ENCODE measurements around the gene ZNF277.

Gene ZNF277

GRCh38 chr7:112206238-112206990 is at the start of gene ZNF277, which contains the start of gene DOCK4:
ZNF277 (plus strand) TSS chr7:112206695; CDS start chr7:112206717, 22 bp downstream.
DOCK4 (minus strand) TSS chr7:112206399; CDS start chr7:112206138, 261 bp downstream.
- DNase-seq = peak; percentile 99

GRCh38 chr7:112157072-112157471 is 49.4 kb upstream of the ZNF277 start:
- no peak for DNase-seq

- no peak for DNase-seq
Measured at GRCh38 chr7:112159351-112159750, 47.1 kb upstream of the ZNF277 start.

GRCh38 chr7:112160130-112160770 is 46.2 kb upstream of the ZNF277 start:
- no peak for DNase-seq

GRCh38 chr7:112160771-112161150 is 45.7 kb upstream of the ZNF277 start:
- no peak for DNase-seq

GRCh38 chr7:112161253-112162141 is 45.0 kb upstream of the ZNF277 start:
- no peak for DNase-seq

GRCh38 chr7:112162142-112162766 is 44.2 kb upstream of the ZNF277 start:
- no peak for DNase-seq

- DNase-seq = no peak
Measured at GRCh38 chr7:112162784-112163506, 43.5 kb upstream of the ZNF277 start.

- no peak for DNase-seq
Measured at GRCh38 chr7:112167147-112167546, 39.3 kb upstream of the ZNF277 start.

GRCh38 chr7:112168915-112169314 is 37.6 kb upstream of the ZNF277 start:
- DNase-seq = no peak

GRCh38 chr7:112171673-112172072 is 34.8 kb upstream of the ZNF277 start:
- no peak for DNase-seq

- DNase-seq = no peak
Measured at GRCh38 chr7:112172870-112173567, 33.5 kb upstream of the ZNF277 start.

- DNase-seq = no peak
Measured at GRCh38 chr7:112173568-112173905, 33.0 kb upstream of the ZNF277 start.

GRCh38 chr7:112174192-112174591 is 32.3 kb upstream of the ZNF277 start:
- no peak for DNase-seq

- DNase-seq = no peak
Measured at GRCh38 chr7:112176241-112176640, 30.3 kb upstream of the ZNF277 start.

GRCh38 chr7:112176693-112177415 is 29.6 kb upstream of the ZNF277 start:
- DNase-seq = no peak

- DNase-seq = no peak
Measured at GRCh38 chr7:112180223-112180622, 26.3 kb upstream of the ZNF277 start.

- no peak for DNase-seq
Measured at GRCh38 chr7:112182749-112183148, 23.7 kb upstream of the ZNF277 start.

GRCh38 chr7:112183266-112183665 is 23.2 kb upstream of the ZNF277 start:
- no peak for DNase-seq

- no peak for DNase-seq
Measured at GRCh38 chr7:112184455-112184854, 22.0 kb upstream of the ZNF277 start.

Measured in activated CD4-positive, alpha-beta T cell treated with anti-CD3 and anti-CD28 coated beads, Interleukin-2, amount 50 U/mL, for 16 hours (primary cell).